CD14-positive monocyte (primary cell): Measurements from ENCODE around the gene RPUSD3. TPM values are rescaled to one million over a fixed set of nuclear protein-coding genes. Genes with fewer than 3 reads are reported as not detected.

Source experiments
- DNase-seq, 3 donors: peaks; one replicate each; pipeline ENCODE4 v3.0.0-alpha.2; 2011 to 2022
- H2AFZ ChIP-seq: 2 replicates; pipeline ENCODE4 v1.6.0; 2012; ENCODE audit warnings: mild to moderate bottlenecking, low read depth, low read length, inconsistent platforms; ENCODE audit not compliant: insufficient read depth, poor library complexity, severe bottlenecking
- H3K27ac ChIP-seq, 2 donors: 1 replicate in 1 of 2; 2 replicates in 1 of 2; pipeline ENCODE4 v1.5.1; 2012 to 2013; ENCODE audit warnings: low read length in 2 of 2, control low read depth in 1 of 2, inconsistent platforms in 1 of 2, low read depth in 1 of 2, mild to moderate bottlenecking in 1 of 2
- H3K27me3 ChIP-seq, 2 donors: one replicate each; pipeline versions ENCODE4 v1.6.0 to v1.6.1; 2011 to 2013; ENCODE audit warnings: low read length in 2 of 2; ENCODE audit not compliant: control insufficient read depth in 2 of 2, insufficient read depth in 2 of 2
- H3K36me3 ChIP-seq, 2 donors: replicated peaks in 1 of 2; 1 replicate in 1 of 2; 2 replicates in 1 of 2; pipeline versions ENCODE4 v1.5.1 to v1.6.1; 2012 to 2013; ENCODE audit warnings: low read length in 2 of 2, control low read depth in 1 of 2, inconsistent platforms in 1 of 2, mild to moderate bottlenecking in 1 of 2; ENCODE audit not compliant: insufficient read depth in 2 of 2, control insufficient read depth in 1 of 2
- H3K4me1 ChIP-seq, 2 donors: 1 replicate in 1 of 2; 2 replicates in 1 of 2; pipeline versions ENCODE4 v1.5.1 to v1.6.1; 2012 to 2013; ENCODE audit warnings: low read length in 2 of 2, control low read depth in 1 of 2, inconsistent platforms in 1 of 2, mild to moderate bottlenecking in 1 of 2, moderate library complexity in 1 of 2; ENCODE audit not compliant: insufficient read depth in 2 of 2, control insufficient read depth in 1 of 2
- H3K4me2 ChIP-seq: replicated peaks from 2 replicates; pipeline ENCODE3; 2012; ENCODE audit warnings: low read length, moderate library complexity, mild to moderate bottlenecking; ENCODE audit not compliant: poor library complexity, severe bottlenecking; ENCODE audit errors: extremely low read depth
- H3K4me3 ChIP-seq, 3 experiments: fragments of 200-600 bp in 1 of 3; sonication (generic) in 1 of 3; replicated peaks in 1 of 3; 1 replicate in 2 of 3; 2 replicates in 1 of 3; pipeline ENCODE4 v1.5.1; 2011 to 2013; ENCODE audit warnings: low read length in 3 of 3, mild to moderate bottlenecking in 3 of 3, control low read depth in 2 of 3, low read depth in 2 of 3, inconsistent platforms in 1 of 3, moderate library complexity in 1 of 3
- H3K79me2 ChIP-seq: 2 replicates; pipeline ENCODE4 v1.6.0; 2012; ENCODE audit warnings: mild to moderate bottlenecking, control low read depth, inconsistent platforms, low read length, moderate library complexity; ENCODE audit not compliant: insufficient read depth
- H3K9ac ChIP-seq: 2 replicates; pipeline ENCODE4 v1.6.0; 2017; ENCODE audit warnings: low read length, mild to moderate bottlenecking; ENCODE audit not compliant: insufficient read depth, poor library complexity, severe bottlenecking
- H3K9me3 ChIP-seq, 2 donors: replicated peaks in 1 of 2; 1 replicate in 1 of 2; 2 replicates in 1 of 2; pipeline versions ENCODE4 v1.5.1 to v1.6.1; 2012 to 2013; ENCODE audit warnings: low read length in 2 of 2, control low read depth in 1 of 2; ENCODE audit not compliant: control insufficient read depth in 1 of 2, insufficient read depth in 1 of 2
- H4K20me1 ChIP-seq: 2 replicates; pipeline ENCODE4 v1.6.0; 2012; ENCODE audit warnings: mild to moderate bottlenecking, low read length, control low read depth, moderate library complexity; ENCODE audit not compliant: insufficient read depth
- H3K27ac Mint-ChIP-seq, 7 donors: one replicate each; pipeline ENCODE4 v1.8.0; 2020; ENCODE audit warnings: mild to moderate bottlenecking in 7 of 7, mixed read lengths in 7 of 7, moderate library complexity in 6 of 7, inconsistent platforms in 2 of 7
- H3K27me3 Mint-ChIP-seq, 3 donors: one replicate each; pipeline ENCODE4 v1.8.0; 2021 to 2022; ENCODE audit warnings: low read depth in 3 of 3, mild to moderate bottlenecking in 3 of 3, mixed read lengths in 3 of 3, moderate library complexity in 3 of 3, inconsistent platforms in 1 of 3
- H3K36me3 Mint-ChIP-seq, 2 donors: one replicate each; pipeline ENCODE4 v1.8.0; 2020; ENCODE audit warnings: mixed read lengths in 2 of 2, inconsistent platforms in 1 of 2, mild to moderate bottlenecking in 1 of 2
- H3K4me1 Mint-ChIP-seq: one replicate; pipeline ENCODE4 v1.8.0; 2020; ENCODE audit warnings: mild to moderate bottlenecking, mixed read lengths
- H3K4me3 Mint-ChIP-seq, 2 donors: one replicate each; pipeline ENCODE4 v1.8.0; 2020; ENCODE audit warnings: mild to moderate bottlenecking in 2 of 2, mixed read lengths in 2 of 2, moderate library complexity in 1 of 2
- H3K9me3 Mint-ChIP-seq, 7 donors: one replicate each; pipeline ENCODE4 v1.8.0; 2020 to 2022; ENCODE audit warnings: mixed read lengths in 7 of 7, mild to moderate bottlenecking in 6 of 7, moderate library complexity in 6 of 7, inconsistent platforms in 2 of 7
- CTCF ChIP-seq: fragments of 200-600 bp; IDR thresholded peaks from one replicate; pipeline ENCODE4 v1.8.0; 2022; ENCODE audit warnings: antibody characterized with exemption, mild to moderate bottlenecking
- WGBS: methylation state at CpG from one replicate; pipeline ENCODE4 v1.1.5; 2013; ENCODE audit warnings: missing lambda C conversion rate; ENCODE audit not compliant: insufficient coverage; 5-methylcytosine and 5-hydroxymethylcytosine counted together
- intact Hi-C, 2 donors: fragments of 100-400 bp; cut with micrococcal nuclease; formaldehyde crosslinking; loops; one replicate each; pipeline versions ENCODE4 v1.15.0 to v1.15.1; 2023
- polyA plus RNA-seq, 3 donors: library from polyadenylated mRNA; depleted of rRNA in 1 of 3; unstranded in 2 of 3; stranded (reverse) in 1 of 3; fragments of 300-500 nt in 2 of 3; fragments of >200 nt in 1 of 3; fragmentation: Illumina TruSeq in 2 of 3; gene quantifications; 1 replicate in 2 of 3; 2 replicates in 1 of 3; pipeline ENCODE4 v1.2.3, GENCODE V29; 2012 to 2021

RPUSD3 gene
- polyA plus RNA-seq, 3 donors = 42.6 to 51.5 (median 43.4) TPM

GRCh38 chr3:9820543-9820942 lies 23.3 kb downstream of the RPUSD3 start:
- Mint-ChIP-seq H3K9me3 (peaks cover 0 to 2% (median 0%) of the 10 kb centered on the region in 7 donors), H3K4me1 (no peaks in the 10 kb centered on the region), H3K27me3 (peaks cover 0 to 7% (median 3%) of the 10 kb centered on the region in 3 donors), H3K4me3 (no peak overlapping the region), H3K36me3 (peaks cover 21 to 45% of the 10 kb centered on the region in 2 donors), H3K27ac (no peak overlapping the region)
- H4K20me1 ChIP-seq = no peaks in the 10 kb centered on the region
- 98% methylated on average over 9 of the region's 12 CpGs for WGBS
- DNase-seq = no peak
- intact Hi-C loops = no loop called here
- no peak overlapping the region for H3K4me3 ChIP-seq
- no peaks in the 10 kb centered on the region for H3K4me1 ChIP-seq
- no peaks in the 10 kb centered on the region for H3K79me2 ChIP-seq
- no peak overlapping the region for H3K27ac ChIP-seq
- H3K4me2 ChIP-seq = no peak overlapping the region
- H3K9me3 ChIP-seq = no peaks in the 10 kb centered on the region
- H2AFZ ChIP-seq = no peak overlapping the region
- no peaks in the 10 kb centered on the region for H3K27me3 ChIP-seq
- TF ChIP-seq CTCF = no peak
- H3K36me3 ChIP-seq = peaks cover 6 to 28% of the 10 kb centered on the region in 2 donors
- H3K9ac ChIP-seq = no peak overlapping the region

- WGBS = 95% methylated on average over 5 of the region's 7 CpGs
- Histone ChIP-seq H3K4me3 (no peak overlapping the region), H3K36me3 (peaks cover 6 to 32% of the 10 kb centered on the region in 2 donors), H3K79me2 (no peaks in the 10 kb centered on the region), H3K9me3 (no peaks in the 10 kb centered on the region), H3K4me1 (no peaks in the 10 kb centered on the region), H3K4me2 (no peak overlapping the region), H2AFZ (no peak overlapping the region), H3K9ac (no peak overlapping the region), H3K27me3 (no peaks in the 10 kb centered on the region), H3K27ac (no peak overlapping the region), H4K20me1 (no peaks in the 10 kb centered on the region)
- peaks cover 0 to 2% (median 0%) of the 10 kb centered on the region in 7 donors for H3K9me3 Mint-ChIP-seq
- peaks cover 26 to 48% of the 10 kb centered on the region in 2 donors for H3K36me3 Mint-ChIP-seq
- H3K27me3 Mint-ChIP-seq = peaks cover 0 to 7% (median 3%) of the 10 kb centered on the region in 3 donors
- H3K4me1 Mint-ChIP-seq = no peaks in the 10 kb centered on the region
- H3K4me3 Mint-ChIP-seq = no peak overlapping the region
- no peak for DNase-seq
- no peak for TF ChIP-seq CTCF
- intact Hi-C loops = no loop called here
- peak overlapping the region in 2 of 7 donors; percentile 28 to 61 for H3K27ac Mint-ChIP-seq
These were observed 25.0 kb downstream of the RPUSD3 start for GRCh38 chr3:9818666-9819335.
